ES-I3 (cell line): ENCODE results near the gene GNB5.

ENCODE experiments used
- H3K36me3 ChIP-seq: 2 replicates; pipeline ENCODE4 v1.6.1; 2013; ENCODE audit warnings: mild to moderate bottlenecking, low read length, control low read depth, moderate library complexity; ENCODE audit not compliant: insufficient read depth
- H3K4me1 ChIP-seq: 2 replicates; pipeline ENCODE4 v1.6.1; 2013; ENCODE audit warnings: mild to moderate bottlenecking, control low read depth, low read length; ENCODE audit not compliant: insufficient read depth
- H3K9ac ChIP-seq: 2 replicates; pipeline ENCODE4 v1.6.1; 2013; ENCODE audit warnings: low read depth, mild to moderate bottlenecking, low read length, moderate library complexity
- H3K9me3 ChIP-seq: 2 replicates; pipeline ENCODE4 v1.6.1; 2013; ENCODE audit warnings: mild to moderate bottlenecking, low read length, moderate library complexity; ENCODE audit not compliant: control insufficient read depth, insufficient read depth

Gene GNB5

DNA sequence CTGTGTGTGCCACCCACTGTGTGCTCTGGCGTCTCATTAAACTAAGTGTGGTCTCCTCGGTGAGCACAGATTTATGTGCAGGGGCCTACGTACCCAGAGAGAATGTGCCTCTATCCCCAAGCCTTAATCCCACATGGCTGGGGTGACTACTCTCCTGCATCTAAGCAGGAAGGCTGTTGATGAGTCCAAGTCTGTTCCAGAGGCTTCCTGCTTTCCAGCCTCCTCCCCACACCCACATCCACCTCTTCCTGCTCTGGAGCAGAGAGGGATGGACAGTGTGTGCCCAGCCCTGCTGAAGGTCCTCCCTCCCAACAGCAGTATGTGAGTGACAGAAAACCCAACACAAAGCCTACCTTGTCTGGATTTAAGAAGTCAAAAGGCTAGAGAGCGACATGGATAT lies 39.8 kb downstream of the GNB5 start:
- H3K4me1 ChIP-seq, result no peaks in the 10 kb centered on the region; the same call in 1 of the 2 replicates
- H3K9ac ChIP-seq, result no peak overlapping the region
- no peaks in the 10 kb centered on the region for H3K9me3 ChIP-seq
- peaks cover 5% of the 10 kb centered on the region for H3K36me3 ChIP-seq

DNA sequence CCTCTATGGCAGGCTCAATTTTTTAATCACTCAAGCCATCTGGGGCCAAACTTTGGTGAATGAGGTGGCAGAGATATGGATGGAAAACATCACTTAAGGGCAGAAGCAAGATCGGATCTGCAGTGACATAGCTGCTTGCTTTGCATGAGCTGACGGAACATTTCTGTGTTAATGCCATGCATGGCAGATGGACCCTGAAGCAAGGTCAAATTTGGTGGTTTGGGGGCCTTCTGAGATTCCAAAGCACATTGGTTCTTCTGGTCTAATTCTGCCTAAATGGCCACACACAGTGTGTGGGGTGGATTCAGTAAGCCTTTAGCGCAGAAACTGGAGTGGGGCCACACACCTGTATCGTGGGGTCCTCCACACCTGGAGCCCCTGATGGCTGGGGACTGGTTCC lies 40.3 kb downstream of the GNB5 start:
- H3K36me3 ChIP-seq, result peaks cover 5% of the 10 kb centered on the region
- no peaks in the 10 kb centered on the region; the same call in 1 of the 2 replicates for H3K4me1 ChIP-seq
- H3K9me3 ChIP-seq, result no peaks in the 10 kb centered on the region
- no peak overlapping the region for H3K9ac ChIP-seq

DNA sequence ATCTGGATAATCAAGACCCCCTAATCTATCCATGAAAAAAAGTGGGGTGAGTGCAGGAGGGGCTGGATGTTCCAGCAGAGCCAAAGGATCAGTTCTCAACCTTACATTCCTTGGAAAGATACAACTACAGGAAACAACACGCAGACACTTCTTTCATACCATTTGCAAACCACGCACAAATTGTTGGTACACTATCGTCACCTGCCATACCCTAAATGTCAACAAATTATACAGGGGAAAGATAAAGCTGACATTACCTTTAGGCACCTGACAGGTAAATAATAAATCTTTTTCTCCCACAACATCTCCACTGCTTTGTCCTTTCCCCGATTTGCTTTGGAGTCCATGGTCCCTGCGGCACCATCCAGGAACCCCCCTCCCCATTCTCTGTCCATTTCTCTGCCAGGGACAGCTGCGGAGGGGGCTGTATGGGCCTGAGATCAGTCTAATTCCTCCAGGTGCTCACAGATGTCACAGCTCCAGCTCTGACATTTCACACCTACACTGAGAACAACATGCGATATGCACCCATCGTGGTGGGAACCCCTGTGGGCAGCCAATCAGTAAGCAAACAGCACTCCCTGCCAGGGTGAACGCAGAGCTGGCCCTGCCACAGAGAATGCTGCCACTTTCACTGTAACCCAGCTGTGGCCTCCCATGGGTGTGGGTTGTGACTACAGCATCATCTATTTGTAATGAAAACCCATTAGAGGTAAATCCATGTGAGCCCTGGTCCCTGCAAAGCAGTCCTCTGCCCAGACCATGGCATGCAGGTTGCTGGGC lies 41.0 kb downstream of the GNB5 start:
- Histone ChIP-seq H3K4me1 (no peaks in the 10 kb centered on the region; the same call in 1 of the 2 replicates), H3K9ac (no peak overlapping the region), H3K36me3 (peaks cover 5% of the 10 kb centered on the region), H3K9me3 (no peaks in the 10 kb centered on the region)

DNA sequence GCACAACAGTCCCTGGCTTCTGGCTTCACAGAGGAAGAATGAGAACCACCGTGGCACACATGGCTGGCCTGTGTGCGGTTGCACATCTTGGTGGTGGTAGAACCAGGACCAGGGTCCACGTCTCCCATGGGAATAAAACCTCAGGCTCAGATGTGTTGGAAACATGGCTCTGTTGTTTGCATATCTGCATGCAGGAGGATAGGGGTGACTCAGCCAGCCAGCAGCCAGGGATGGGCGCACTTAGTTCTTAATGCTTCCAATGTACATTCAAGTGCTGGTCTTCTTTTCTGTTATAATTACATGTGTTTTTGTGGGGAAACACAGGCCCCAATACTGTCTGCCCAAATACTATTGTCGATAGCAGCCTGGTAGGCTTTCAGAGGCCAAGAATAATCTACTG lies 42.8 kb downstream of the GNB5 start:
- peaks cover 5% of the 10 kb centered on the region for H3K36me3 ChIP-seq
- no peak overlapping the region for H3K9ac ChIP-seq

DNA sequence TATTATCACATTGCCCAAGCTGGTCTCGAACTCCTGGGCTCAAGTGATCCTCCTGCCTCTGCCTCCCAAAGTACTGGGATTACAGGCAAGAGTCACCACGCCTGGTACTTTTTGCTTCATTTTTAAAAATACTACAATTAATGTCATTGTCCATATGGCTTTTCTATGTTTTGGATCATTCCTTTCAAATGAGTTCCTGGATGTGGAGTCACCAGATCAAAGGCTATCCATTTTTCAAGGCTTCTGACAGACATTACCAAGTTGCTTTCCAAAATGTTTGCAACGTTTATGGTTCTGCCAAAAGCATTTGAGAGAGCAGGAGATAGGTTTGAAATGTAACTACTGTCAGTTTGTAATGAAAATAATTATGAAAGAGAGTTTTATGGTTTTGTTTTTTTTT lies 44.4 kb downstream of the GNB5 start:
- H3K9ac ChIP-seq, result no peak overlapping the region
- peaks cover 9% of the 10 kb centered on the region; the same call in 1 of the 2 replicates for H3K4me1 ChIP-seq
- no peaks in the 10 kb centered on the region; the same call in 1 of the 2 replicates for H3K9me3 ChIP-seq
- H3K36me3 ChIP-seq, result peaks cover 5% of the 10 kb centered on the region

More for the DNA sequence above, 42.8 kb downstream of the GNB5 start:
- Histone ChIP-seq H3K4me1 (peaks cover 8% of the 10 kb centered on the region; the same call in 1 of the 2 replicates), H3K9me3 (no peaks in the 10 kb centered on the region; the same call in 1 of the 2 replicates)

DNA sequence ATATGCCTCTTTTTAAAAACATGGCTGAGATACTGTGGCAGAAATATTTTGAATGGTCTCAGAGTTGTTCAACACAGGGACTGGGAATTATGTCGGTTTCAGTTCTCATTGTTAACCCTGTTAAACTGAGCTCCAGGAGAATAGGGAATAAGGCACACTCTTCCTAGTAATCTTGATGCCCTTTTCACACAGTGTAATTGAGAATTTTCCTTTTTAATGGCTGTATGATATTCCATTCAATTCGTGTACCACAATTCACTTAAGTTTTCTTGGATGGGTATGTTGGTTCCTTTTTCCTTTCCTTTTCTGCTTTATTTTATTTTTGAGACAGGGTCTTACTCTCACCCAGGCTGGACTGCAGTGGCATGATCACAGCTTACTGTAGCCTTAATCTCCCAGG lies 44.9 kb downstream of the GNB5 start:
- Histone ChIP-seq H3K9ac (no peak overlapping the region), H3K9me3 (no peaks in the 10 kb centered on the region; the same call in 1 of the 2 replicates), H3K4me1 (peaks cover 9% of the 10 kb centered on the region; the same call in 1 of the 2 replicates), H3K36me3 (peaks cover 5% of the 10 kb centered on the region)

DNA sequence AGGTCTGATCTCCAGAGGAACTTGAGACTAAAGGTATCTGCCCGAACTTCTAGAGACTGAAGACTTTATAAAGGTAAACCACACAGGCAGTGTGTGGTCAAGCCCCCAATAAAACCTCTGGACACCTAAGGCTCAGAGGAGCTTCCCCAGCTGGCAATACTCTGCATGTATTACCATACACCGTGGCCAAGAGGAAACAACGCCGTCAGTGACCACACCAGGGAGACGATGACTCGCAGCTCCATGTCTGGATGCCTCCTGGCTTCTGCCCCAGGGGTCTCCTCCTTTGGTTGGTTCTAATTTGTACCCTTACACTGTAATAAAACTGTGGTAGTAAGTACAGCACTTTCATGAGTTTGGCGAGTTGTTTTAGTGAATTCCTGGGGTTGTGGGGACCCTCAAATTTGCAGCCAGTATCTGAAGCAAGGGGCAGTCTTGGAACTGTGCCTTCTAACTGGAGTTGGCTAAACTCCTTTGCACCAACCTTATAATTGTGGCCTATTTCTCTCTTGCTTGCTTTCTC lies 46.5 kb downstream of the GNB5 start:
- Histone ChIP-seq H3K4me1 (peaks cover 13% of the 10 kb centered on the region; the same call in 1 of the 2 replicates), H3K36me3 (peaks cover 5% of the 10 kb centered on the region), H3K9me3 (no peaks in the 10 kb centered on the region; the same call in 1 of the 2 replicates), H3K9ac (no peak overlapping the region)

DNA sequence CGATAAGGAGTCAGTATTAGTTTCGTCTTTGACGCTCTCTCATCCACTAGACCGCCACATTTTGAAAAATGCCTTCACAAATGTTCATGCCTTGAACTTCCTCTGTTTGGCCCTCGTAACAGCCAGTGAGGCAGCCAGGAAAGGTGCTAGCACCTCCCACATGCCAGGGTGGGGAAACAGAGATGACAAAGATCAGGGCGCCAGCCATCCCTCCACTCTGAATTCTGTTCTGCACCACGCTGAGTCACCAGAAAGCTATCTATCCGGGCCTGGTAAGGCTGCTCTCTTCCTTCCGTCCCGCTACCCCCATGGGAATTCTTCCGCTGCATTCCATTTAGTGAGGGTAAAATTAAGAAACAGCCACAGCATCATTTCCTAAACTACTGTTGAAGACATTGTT lies 47.3 kb downstream of the GNB5 start:
- peaks cover 5% of the 10 kb centered on the region for H3K36me3 ChIP-seq
- H3K4me1 ChIP-seq, result peaks cover 17% of the 10 kb centered on the region; the same call in 1 of the 2 replicates
- no peaks in the 10 kb centered on the region; the same call in 1 of the 2 replicates for H3K9me3 ChIP-seq
- H3K9ac ChIP-seq, result no peak overlapping the region

DNA sequence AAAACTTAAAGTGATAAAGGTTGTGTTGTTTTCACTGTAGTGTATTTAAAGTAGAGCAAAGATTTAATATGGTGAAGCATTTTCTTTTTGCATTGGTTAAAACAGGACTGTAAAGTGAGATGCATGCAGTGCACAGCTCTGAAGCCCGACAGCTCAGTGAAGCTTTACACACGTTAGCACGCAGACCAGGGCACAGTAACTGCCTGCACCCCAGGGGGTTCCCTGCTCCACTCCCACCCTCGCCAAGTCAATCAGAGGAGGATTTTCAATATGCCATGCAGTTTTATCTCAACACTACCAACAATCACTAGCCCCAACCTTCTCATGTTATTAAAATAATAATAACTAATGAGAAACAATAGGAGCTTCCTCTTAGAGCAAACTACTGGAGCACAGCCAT lies 50.5 kb downstream of the GNB5 start:
- Histone ChIP-seq H3K9me3 (no peaks in the 10 kb centered on the region; the same call in 1 of the 2 replicates), H3K36me3 (no peaks in the 10 kb centered on the region), H3K4me1 (peaks cover 17% of the 10 kb centered on the region; the same call in 1 of the 2 replicates), H3K9ac (no peak overlapping the region)

DNA sequence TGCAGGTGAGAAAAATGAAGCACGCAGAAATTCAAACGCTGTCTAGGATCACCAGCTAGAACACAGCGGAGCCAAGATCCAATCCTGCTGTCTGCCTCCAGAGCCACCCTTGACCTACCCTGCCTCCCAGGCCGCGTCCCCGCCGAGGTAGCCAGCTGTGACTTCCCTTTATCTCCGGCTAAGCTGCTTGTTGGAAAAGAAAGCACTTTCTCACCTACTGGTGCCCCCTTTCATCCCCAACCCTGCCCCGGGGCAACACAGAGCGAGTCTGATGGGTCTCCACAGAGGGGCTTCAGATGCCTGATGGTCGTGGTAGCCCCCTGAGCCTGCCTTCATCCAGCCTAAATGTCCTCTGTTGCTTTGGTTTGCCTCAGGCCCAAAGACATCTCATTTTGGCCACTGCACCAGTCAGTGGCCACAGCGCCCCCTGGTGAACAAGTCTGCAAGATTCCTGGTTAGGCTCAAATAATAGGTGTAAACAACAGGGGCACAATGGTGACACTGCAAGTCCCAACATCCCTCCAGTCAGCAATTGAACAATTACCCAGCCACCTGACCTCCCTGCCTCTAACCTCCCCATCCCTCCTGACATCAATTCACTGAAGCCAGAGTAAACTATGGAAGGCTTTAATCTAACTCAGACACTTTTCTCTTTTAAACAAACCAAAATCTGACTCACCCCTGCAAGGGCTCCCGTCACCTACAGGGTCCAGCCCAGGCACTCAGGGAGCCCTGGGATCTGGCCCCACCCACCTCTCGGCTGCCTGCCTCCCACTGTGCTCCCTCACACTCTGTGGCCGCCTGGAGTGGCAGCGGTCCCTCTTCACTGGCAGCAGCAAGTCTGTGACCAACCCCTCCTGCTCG lies 51.4 kb downstream of the GNB5 start:
- H3K4me1 ChIP-seq, result peaks cover 17% of the 10 kb centered on the region; the same call in 1 of the 2 replicates
- H3K9ac ChIP-seq, result no peak overlapping the region
- H3K9me3 ChIP-seq, result no peaks in the 10 kb centered on the region; the same call in 1 of the 2 replicates
- no peaks in the 10 kb centered on the region for H3K36me3 ChIP-seq

DNA sequence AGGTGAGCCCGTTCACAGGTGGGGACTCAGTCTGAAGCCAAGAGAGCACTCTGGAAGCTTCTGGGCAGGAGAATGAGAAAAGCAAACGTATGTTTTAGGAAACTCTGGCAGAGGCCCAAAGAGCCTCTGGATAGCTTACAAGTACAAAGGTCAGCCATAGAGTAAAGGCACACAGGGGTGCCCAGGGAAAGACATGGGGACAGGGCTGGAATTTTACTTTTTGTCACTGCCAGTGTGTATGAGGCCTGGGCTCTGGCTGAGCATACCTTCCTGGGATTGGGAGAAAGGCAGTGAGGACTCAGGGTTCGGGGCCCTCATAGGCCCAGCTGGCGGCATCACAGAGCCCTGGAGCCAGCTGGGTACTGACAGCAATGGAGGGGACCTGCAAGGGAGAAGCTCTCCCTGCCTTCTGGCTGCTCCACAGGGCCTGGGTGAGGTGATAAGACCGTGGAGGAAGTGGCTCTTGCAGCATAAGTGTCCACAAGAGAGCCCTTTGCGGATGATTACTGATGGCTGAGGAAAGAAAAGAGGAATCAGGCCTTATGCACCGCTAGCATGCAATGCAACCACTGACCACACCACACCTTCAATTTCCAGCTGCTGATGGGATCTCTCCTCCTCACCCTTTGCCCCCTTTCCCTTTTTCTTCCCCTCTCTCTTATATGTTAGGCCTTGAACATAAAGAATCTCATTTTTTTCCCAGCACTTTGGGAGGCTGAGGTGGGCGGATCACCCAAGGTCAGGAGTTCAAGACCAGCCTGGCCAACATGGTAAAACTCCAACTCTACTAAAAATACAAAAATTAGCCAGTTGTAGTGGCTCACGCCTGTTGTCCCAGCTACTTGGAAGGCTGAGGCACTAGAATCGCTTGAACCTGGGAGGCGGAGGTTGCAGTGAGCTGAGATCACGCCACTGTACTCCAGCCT lies 53.5 kb downstream of the GNB5 start:
- Histone ChIP-seq H3K4me1 (peaks cover 8% of the 10 kb centered on the region; the same call in 1 of the 2 replicates), H3K9ac (no peak overlapping the region), H3K36me3 (no peaks in the 10 kb centered on the region), H3K9me3 (no peaks in the 10 kb centered on the region)

DNA sequence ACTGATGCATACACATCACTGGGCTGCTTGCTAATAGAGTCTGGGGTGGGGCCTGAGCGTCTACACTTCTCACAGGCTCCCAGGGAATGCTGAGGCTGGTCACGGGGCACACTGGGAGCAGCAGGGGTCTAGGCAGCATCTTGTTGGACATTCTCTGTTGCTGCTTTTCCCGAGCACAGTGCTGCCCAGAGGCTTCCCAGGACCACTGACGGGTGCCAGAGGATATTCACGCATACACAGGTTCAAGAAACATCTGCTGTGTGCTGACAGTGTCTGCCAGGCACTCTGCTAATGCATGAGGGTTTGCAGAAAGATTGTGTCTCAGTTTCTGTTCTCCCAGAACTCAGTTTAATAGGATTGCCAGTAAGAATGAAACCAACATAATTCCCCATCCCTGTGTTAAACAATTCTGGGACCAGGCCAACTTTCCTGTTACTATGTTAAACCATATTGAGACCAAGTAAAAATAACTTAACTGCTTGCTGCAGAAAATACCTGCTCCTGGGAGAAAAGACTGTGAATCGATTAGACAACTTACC lies 54.7 kb downstream of the GNB5 start:
- Histone ChIP-seq H3K9ac (no peak overlapping the region), H3K9me3 (no peaks in the 10 kb centered on the region), H3K36me3 (no peaks in the 10 kb centered on the region), H3K4me1 (peaks cover 8% of the 10 kb centered on the region; the same call in 1 of the 2 replicates)

DNA sequence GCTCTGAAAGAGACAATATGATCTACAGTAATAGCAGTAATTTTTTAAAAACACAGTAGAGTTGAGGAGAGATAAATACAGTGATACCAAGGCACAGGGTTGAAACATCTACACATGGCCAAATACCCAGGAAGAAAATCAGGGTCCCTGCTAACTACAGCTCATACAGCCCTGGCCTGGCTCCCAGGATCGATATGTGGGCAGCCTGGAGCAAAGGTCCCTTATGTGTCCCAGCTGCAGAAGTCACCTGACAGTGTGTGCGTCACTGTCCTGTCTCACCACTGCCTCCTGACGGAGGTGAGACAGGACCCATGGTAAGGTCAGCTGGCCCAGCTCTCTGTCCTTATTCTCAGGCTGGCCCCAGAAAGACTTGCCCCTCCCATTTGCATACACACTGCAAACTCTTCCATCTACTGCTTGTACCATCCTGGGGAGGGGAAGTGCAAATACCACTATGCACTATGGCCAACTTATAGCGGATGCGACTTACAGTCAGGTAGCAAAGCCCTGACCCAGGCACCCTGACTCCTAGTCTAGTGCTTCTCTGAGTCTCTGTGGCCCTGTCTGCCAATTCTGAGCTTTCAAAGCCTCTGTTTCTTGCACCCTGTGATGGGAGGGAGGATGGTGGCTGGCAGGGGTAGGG lies 56.6 kb downstream of the GNB5 start:
- no peak overlapping the region for H3K9ac ChIP-seq
- H3K4me1 ChIP-seq, result peaks cover 3% of the 10 kb centered on the region; the same call in 1 of the 2 replicates
- H3K36me3 ChIP-seq, result no peaks in the 10 kb centered on the region
- no peaks in the 10 kb centered on the region for H3K9me3 ChIP-seq
